GM06990 (cell line): ENCODE data around the gene SYTL2.

Source experiments
- DNase-seq: peaks from one replicate; pipeline ENCODE4 v3.0.0-alpha.2; 2011; ENCODE audit not compliant: insufficient read length; ENCODE audit errors: extremely low read depth
- H3K27me3 ChIP-seq: replicated peaks from 2 replicates; pipeline ENCODE4 v1.6.0; 2011; ENCODE audit warnings: low read length; ENCODE audit not compliant: control insufficient read depth, insufficient read depth
- H3K36me3 ChIP-seq: 2 replicates; pipeline ENCODE4 v1.5.1; 2011; ENCODE audit warnings: low read length; ENCODE audit not compliant: control insufficient read depth, insufficient read depth
- H3K4me3 ChIP-seq: replicated peaks from 2 replicates; pipeline ENCODE4 v1.5.1; 2011; ENCODE audit warnings: low read depth, mild to moderate bottlenecking, control low read depth, low read length
- CTCF ChIP-seq: IDR thresholded peaks from 2 replicates; pipeline ENCODE4 v1.5.1; 2011; ENCODE audit warnings: low read length, control low read depth, mild to moderate bottlenecking, inconsistent platforms; ENCODE audit not compliant: insufficient read depth, poor library complexity, severe bottlenecking

SYTL2 gene

GRCh38 chr11:85705800-85706199 is 105.1 kb downstream of the SYTL2 start:
- Histone ChIP-seq H3K36me3 (no peaks in the 10 kb centered on the region), H3K27me3 (no peaks in the 10 kb centered on the region), H3K4me3 (no peak overlapping the region)
- DNase-seq: no peak
- TF ChIP-seq CTCF: no peak

GRCh38 chr11:85704967-85705366 is 106.0 kb downstream of the SYTL2 start:
- H3K27me3 ChIP-seq: no peaks in the 10 kb centered on the region
- no peaks in the 10 kb centered on the region for H3K36me3 ChIP-seq
- no peak overlapping the region for H3K4me3 ChIP-seq
- TF ChIP-seq CTCF: no peak
- no peak for DNase-seq

GRCh38 chr11:85699957-85700741 is 110.8 kb downstream of the SYTL2 start:
- no peaks in the 10 kb centered on the region for H3K36me3 ChIP-seq
- no peak overlapping the region for H3K4me3 ChIP-seq
- DNase-seq: no peak
- TF ChIP-seq CTCF: no peak
- H3K27me3 ChIP-seq: no peaks in the 10 kb centered on the region

- Histone ChIP-seq H3K27me3 (no peaks in the 10 kb centered on the region), H3K36me3 (no peaks in the 10 kb centered on the region), H3K4me3 (no peak overlapping the region)
- no peak for TF ChIP-seq CTCF
- no peak for DNase-seq
Observed at GRCh38 chr11:85698195-85698594, 112.7 kb downstream of the SYTL2 start.

GRCh38 chr11:85697747-85698146 is 113.2 kb downstream of the SYTL2 start:
- H3K36me3 ChIP-seq: no peaks in the 10 kb centered on the region
- H3K4me3 ChIP-seq: no peak overlapping the region
- no peak for DNase-seq
- no peak for TF ChIP-seq CTCF
- H3K27me3 ChIP-seq: no peaks in the 10 kb centered on the region

GRCh38 chr11:85695546-85695945 is 115.4 kb downstream of the SYTL2 start:
- H3K27me3 ChIP-seq: no peaks in the 10 kb centered on the region; the same call in 1 of the 2 replicates
- no peak overlapping the region for H3K4me3 ChIP-seq
- TF ChIP-seq CTCF: no peak
- no peak for DNase-seq
- no peaks in the 10 kb centered on the region for H3K36me3 ChIP-seq
